Bone marrow (tissue), 2 donors: ENCODE measurements around the gene POU2AF1.
A peak's percentile ranks its signal among the peaks of the same experiment; 100 is the strongest.

Experiments
- DNase-seq, 2 donors: peaks; one replicate each; lab custom pipeline; 2025; lab: John Stamatoyannopoulos, UW

POU2AF1 gene

GRCh38 chr11:111378861-111379601 lies at the start of gene POU2AF1:
TSS of gene POU2AF1 (minus strand) at chr11:111379275. CDS start at chr11:111379177, 98 bp downstream.
- DNase-seq: no peak

- no peak for DNase-seq
Measured at GRCh38 chr11:111428113-111428876, 49.2 kb upstream of the POU2AF1 start.

- DNase-seq: no peak
Measured at GRCh38 chr11:111427471-111427912, 48.4 kb upstream of the POU2AF1 start.

- no peak for DNase-seq
Measured at GRCh38 chr11:111426617-111427016, 47.5 kb upstream of the POU2AF1 start.

- no peak for DNase-seq
Measured at GRCh38 chr11:111423250-111423615, 44.2 kb upstream of the POU2AF1 start.

- peak in 1 of 2 donors; percentile 5 for DNase-seq
Measured at GRCh38 chr11:111422494-111423249, 43.6 kb upstream of the POU2AF1 start.

GRCh38 chr11:111421251-111421650 lies 42.2 kb upstream of the POU2AF1 start:
- no peak for DNase-seq

- DNase-seq: no peak
Measured at GRCh38 chr11:111419641-111420327, 40.7 kb upstream of the POU2AF1 start.

- no peak for DNase-seq
Measured at GRCh38 chr11:111419181-111419580, 40.1 kb upstream of the POU2AF1 start.

GRCh38 chr11:111418436-111418787 lies 39.3 kb upstream of the POU2AF1 start:
- DNase-seq: no peak

- no peak for DNase-seq
Measured at GRCh38 chr11:111417766-111418435, 38.8 kb upstream of the POU2AF1 start.

GRCh38 chr11:111417011-111417765 lies 38.1 kb upstream of the POU2AF1 start:
- no peak for DNase-seq

- no peak for DNase-seq
Measured at GRCh38 chr11:111416231-111416960, 37.3 kb upstream of the POU2AF1 start.

- DNase-seq: no peak
Measured at GRCh38 chr11:111414936-111415335, 35.9 kb upstream of the POU2AF1 start.

GRCh38 chr11:111414267-111414931 lies 35.3 kb upstream of the POU2AF1 start:
- DNase-seq: peak in 1 of 2 donors; percentile 27

GRCh38 chr11:111413849-111414248 lies 34.8 kb upstream of the POU2AF1 start:
- no peak for DNase-seq

GRCh38 chr11:111412293-111412692 lies 33.2 kb upstream of the POU2AF1 start:
- no peak for DNase-seq

GRCh38 chr11:111411456-111411855 lies 32.4 kb upstream of the POU2AF1 start:
- no peak for DNase-seq

- no peak for DNase-seq
Measured at GRCh38 chr11:111410951-111411350, 31.9 kb upstream of the POU2AF1 start.
